ENCODE data around the gene INMT. TPM values are rescaled to one million over a fixed set of nuclear protein-coding genes. Genes with fewer than 3 reads are reported as not detected.

INMT gene
- total RNA-seq, 4 donors from 2014 or later, result 1.7 to 6.8 (median 4.5) TPM

DNA sequence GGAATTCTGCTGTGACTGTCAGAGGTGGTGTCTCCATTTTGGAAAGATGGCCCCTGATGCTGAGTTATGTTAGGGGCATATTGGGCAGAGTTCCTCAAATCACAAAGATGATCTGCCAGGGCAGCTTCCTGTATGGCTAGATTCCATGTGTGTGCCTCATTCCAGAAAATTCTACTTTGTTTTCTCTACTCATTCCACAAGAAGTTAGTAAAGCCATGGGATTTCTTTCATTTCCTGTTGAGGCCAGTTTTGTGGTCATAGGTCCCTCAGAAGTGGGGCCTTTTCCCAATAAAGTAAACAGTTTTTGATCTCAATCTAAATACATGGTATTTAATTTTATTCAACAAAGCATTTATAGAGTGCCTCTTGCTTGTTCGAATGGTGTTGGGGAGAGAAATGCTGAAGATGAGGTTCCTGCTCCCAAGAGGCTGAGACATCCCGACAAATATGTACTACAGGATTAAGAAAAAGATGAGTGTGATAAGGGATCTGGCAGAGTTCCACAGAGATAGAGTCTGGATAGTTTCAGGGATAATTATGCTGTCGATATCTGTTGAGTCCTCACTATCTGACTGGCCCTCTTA is 52.2 kb downstream of the INMT start:
- intact Hi-C loops (cut with DNase I; ENCODE audit: low total_unique reads), result no loop called here
- no peak for DNase-seq (ENCODE audit: low spot score in 2 of 2)
- WGBS, 2 donors, result 59 to 65% methylated on average over 3 of the region's 3 CpGs
- TF ChIP-seq, protein P1, sequence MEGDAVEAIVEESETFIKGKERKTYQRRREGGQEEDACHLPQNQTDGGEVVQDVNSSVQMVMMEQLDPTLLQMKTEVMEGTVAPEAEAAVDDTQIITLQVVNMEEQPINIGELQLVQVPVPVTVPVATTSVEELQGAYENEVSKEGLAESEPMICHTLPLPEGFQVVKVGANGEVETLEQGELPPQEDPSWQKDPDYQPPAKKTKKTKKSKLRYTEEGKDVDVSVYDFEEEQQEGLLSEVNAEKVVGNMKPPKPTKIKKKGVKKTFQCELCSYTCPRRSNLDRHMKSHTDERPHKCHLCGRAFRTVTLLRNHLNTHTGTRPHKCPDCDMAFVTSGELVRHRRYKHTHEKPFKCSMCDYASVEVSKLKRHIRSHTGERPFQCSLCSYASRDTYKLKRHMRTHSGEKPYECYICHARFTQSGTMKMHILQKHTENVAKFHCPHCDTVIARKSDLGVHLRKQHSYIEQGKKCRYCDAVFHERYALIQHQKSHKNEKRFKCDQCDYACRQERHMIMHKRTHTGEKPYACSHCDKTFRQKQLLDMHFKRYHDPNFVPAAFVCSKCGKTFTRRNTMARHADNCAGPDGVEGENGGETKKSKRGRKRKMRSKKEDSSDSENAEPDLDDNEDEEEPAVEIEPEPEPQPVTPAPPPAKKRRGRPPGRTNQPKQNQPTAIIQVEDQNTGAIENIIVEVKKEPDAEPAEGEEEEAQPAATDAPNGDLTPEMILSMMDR (IDR thresholded peaks at IDR 0.05), result no peak
- no peak for TF ChIP-seq POLR2A (IDR thresholded peaks at IDR 0.05)
- H3K4me3 ChIP-seq (ENCODE audit: low read depth, poor library complexity, severe bottlenecking), result no peak overlapping the region

DNA sequence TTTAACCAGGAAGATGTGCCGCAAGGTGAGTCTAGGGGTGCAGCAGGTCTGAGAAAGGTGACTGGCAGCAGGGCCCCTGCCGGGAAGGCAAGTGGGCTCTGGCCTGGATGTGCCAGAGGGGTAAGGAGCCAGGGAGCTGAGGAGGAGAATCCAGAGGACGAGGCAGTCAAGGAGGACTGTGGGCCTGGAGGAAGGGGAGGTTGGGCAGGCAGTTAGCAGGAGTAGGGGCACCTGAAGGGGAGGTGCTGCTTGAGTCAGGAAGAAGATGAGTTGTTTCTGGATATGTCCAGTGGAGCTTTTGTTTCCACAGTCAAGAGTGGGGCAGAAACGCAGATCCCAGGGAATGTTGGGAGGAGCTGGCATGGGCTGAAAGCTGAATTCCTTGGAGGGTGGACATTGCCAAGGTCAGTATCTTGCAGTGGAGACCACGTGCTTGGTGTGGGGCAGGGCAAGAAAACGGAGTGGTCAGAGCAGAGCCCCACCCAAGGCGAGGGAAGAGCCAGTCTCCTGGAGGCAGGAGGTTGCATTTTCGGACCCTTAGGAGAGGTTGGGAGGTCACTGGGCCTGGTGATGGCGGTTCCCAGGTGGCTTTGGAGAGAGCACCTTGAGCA is 53.3 kb downstream of the INMT start:
- 82 to 83% methylated on average over 9 of the region's 9 CpGs for WGBS, 2 donors
- TF ChIP-seq POLR2A (IDR thresholded peaks at IDR 0.05), result no peak
- TF ChIP-seq, protein P1 (IDR thresholded peaks at IDR 0.05), result no peak
- DNase-seq (ENCODE audit: low spot score in 2 of 2), result no peak
- H3K4me3 ChIP-seq (ENCODE audit: low read depth, poor library complexity, severe bottlenecking), result no peak overlapping the region
- intact Hi-C loops (cut with DNase I; ENCODE audit: low total_unique reads), result no loop called here

DNA sequence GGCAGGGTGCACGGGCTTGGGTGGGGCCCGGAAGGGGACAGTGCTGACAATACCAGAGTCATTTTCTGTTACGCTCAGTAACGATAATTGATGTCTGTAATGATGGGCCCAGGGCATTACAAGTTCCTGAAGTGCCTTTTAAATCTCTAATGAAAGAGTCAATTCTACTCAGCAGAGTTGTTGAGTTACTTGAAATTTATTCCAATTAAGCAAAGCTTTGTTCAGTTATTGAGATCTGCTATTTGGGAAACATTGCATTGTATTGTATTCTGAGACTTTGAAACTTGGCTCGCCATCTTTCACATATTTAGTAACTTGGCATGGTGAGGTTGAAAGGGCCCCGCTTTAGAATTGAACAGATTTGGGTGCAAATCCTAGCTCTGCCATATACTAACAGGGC is 54.0 kb downstream of the INMT start:
- 69 to 81% methylated on average over 6 of the region's 6 CpGs for WGBS, 2 donors
- TF ChIP-seq, protein P1 (IDR thresholded peaks at IDR 0.05), result no peak
- TF ChIP-seq POLR2A (IDR thresholded peaks at IDR 0.05), result no peak
- H3K4me3 ChIP-seq (ENCODE audit: low read depth, poor library complexity, severe bottlenecking), result no peak overlapping the region
- intact Hi-C loops (cut with DNase I; ENCODE audit: low total_unique reads), result no loop called here
- DNase-seq (ENCODE audit: low spot score in 2 of 2), result no peak

Other genes with a start within 250 kb of the INMT start
- 10 to 100 TPM; 40.0 to 66.2 (median 60.8) TPM for gene GGCT, start 247.3 kb upstream of the INMT start, total RNA-seq
- 100 to 1,000 TPM in 2 of 4 donors, 10 to 100 TPM in 2; 73.2 to 107 (median 99.8) TPM for gene GARS1, start 157.3 kb upstream of the INMT start, total RNA-seq
- under 1 TPM in 1 of 4 donors, not detected in 3; 0.45 TPM for gene CRHR2, start 69.7 kb upstream of the INMT start, total RNA-seq
- gene MINDY4, start 19.3 kb downstream of the INMT start, total RNA-seq, result 1 to 10 TPM; 4.0 to 4.7 (median 4.4) TPM
- gene AQP1, start 159.7 kb downstream of the INMT start, total RNA-seq, result 100 to 1,000 TPM in 2 of 4 donors, 10 to 100 TPM in 2; 50.7 to 247 (median 103) TPM
- gene GHRHR, start 211.8 kb downstream of the INMT start, total RNA-seq, result not detected